ENCODE results near the gene ALCAM.
A peak's percentile ranks its signal among the peaks of the same experiment; 100 is the strongest.

Gene ALCAM

DNA sequence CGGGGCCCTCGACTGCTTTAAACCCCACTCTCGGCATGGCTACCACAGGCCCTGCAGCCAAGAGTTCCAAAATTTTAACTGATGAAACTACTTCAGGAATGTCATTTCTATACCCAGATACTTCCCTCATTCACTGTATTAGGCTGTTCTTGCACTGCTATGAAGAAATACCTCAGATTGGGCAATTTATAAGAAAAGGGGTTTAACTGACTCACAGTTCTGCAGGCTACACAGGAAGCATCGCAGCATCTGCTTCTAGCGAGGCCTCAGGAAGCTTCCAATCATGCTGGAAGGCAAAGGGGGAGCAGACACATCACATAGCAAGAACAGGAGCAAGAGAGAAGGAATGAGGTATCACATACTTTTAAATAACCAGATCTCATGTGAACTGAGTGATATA, 21.6 kb upstream of the ALCAM start:
- no peak overlapping the region for H3K9ac ChIP-seq (ENCODE audit: low read length)
- H3K4me1 ChIP-seq (ENCODE audit: control insufficient read depth, low read depth, low read length): no peaks in the 10 kb centered on the region
- H3K27ac ChIP-seq (ENCODE audit: low read length): no peak overlapping the region
- H3K4me3 ChIP-seq (ENCODE audit: low read length): no peak overlapping the region
- H3K9me3 ChIP-seq (ENCODE audit: control insufficient read depth, low read depth, low read length): no peaks in the 10 kb centered on the region
- H3K27me3 ChIP-seq (ENCODE audit: control insufficient read depth, insufficient read depth, low read length): no peaks in the 10 kb centered on the region
- no peaks in the 10 kb centered on the region for H3K36me3 ChIP-seq (ENCODE audit: control insufficient read depth, low read depth, low read length)

DNA sequence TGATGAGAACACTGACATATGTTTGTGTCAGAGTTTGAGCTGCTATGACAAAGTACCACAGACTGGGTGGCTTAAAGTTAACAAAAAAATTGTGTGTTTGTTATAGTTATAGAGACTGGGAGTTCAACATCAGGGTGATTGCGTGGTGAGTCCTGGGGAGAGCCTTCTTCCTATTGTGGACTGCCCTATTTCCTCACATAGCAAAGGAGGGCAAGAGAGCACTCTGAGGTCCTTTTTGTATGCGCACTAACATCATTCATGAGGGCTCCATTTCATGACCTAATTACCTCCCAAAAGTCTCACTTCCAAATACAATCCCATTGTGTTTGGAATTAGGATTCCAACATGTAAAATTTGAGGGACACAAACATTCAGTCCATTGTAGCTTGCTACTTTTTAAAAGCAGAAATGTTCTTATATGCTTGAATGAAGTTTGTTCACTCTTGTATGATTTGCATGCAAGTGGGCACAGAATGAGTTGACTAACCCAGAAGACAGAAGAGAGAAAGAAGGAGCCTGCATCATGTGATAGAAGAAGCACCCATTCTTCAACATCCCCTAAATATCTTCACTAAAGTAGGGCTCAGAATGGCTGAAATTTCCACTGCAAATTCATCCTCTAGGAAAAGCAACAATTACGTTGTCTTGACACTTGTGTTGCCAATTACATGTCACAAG, 18.9 kb upstream of the ALCAM start:
- Histone ChIP-seq H3K9ac (ENCODE audit: low read length) (no peak overlapping the region), H3K36me3 (ENCODE audit: control insufficient read depth, low read depth, low read length) (no peaks in the 10 kb centered on the region)

DNA sequence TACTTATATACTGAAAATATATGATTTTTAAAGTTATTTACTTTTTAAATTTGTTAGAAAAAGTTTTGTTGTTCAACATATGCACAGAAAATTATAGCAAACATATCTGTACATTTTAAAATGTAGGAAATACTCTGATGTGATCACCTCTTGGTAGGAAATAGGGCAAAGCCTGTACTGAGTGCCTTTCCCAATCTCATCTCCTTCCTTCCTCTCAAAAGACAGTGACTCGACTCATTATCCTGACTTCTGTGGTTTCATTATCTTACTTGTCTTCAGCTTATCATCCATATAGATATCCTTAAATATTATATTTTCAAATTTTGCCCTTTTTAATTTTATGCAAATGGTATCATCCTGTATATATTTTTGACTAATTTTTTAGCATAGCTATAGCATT, 18.4 kb upstream of the ALCAM start:
- Histone ChIP-seq H3K4me1 (ENCODE audit: control insufficient read depth, low read depth, low read length) (no peaks in the 10 kb centered on the region), H3K9ac (ENCODE audit: low read length) (no peak overlapping the region), H3K36me3 (ENCODE audit: control insufficient read depth, low read depth, low read length) (no peaks in the 10 kb centered on the region), H3K27me3 (ENCODE audit: control insufficient read depth, insufficient read depth, low read length) (peaks cover 6% of the 10 kb centered on the region), H3K27ac (ENCODE audit: low read length) (no peak overlapping the region), H3K4me3 (ENCODE audit: low read length) (no peak overlapping the region), H3K9me3 (ENCODE audit: control insufficient read depth, low read depth, low read length) (no peaks in the 10 kb centered on the region)

More for the DNA sequence above, 18.9 kb upstream of the ALCAM start:
- no peak overlapping the region for H3K27ac ChIP-seq (ENCODE audit: low read length)
- no peaks in the 10 kb centered on the region for H3K9me3 ChIP-seq (ENCODE audit: control insufficient read depth, low read depth, low read length)
- no peak overlapping the region for H3K4me3 ChIP-seq (ENCODE audit: low read length)
- H3K27me3 ChIP-seq (ENCODE audit: control insufficient read depth, insufficient read depth, low read length): peaks cover under 1% of the 10 kb centered on the region
- H3K4me1 ChIP-seq (ENCODE audit: control insufficient read depth, low read depth, low read length): no peaks in the 10 kb centered on the region

DNA sequence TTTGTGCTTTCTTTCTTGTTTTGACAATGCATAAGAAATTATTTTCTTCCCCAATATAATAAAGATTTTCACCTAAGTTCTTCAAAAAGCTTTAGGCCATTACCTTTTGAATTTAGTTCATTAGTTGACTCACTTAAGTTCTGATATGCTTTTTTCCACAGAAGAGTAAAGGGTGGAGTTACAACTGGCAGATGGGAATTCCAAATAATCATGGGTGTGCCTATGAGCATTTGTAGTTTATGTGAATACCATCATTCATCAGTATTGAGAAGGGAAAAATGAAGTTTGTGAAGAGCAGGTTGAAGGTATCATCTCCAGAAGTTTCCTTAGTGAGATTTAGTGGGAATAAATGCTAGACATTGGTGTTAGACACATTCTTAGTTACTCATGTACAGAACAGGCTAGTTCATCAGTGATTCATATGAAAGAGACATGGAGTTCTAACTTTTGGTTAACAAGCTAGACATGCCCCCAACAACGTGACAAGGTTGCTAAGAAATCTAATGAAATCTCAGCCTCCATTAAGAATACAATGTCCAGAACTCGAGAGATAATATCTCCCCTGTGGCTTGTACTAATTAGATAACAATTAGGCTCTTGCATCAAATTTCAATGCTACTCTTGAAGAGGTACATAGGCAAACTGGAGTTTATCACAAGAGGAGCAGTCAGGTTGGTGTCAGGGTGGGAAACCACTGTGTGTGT, 16.9 kb upstream of the ALCAM start:
- Histone ChIP-seq H3K9me3 (ENCODE audit: control insufficient read depth, low read depth, low read length) (no peaks in the 10 kb centered on the region), H3K4me1 (ENCODE audit: control insufficient read depth, low read depth, low read length) (peaks cover 3% of the 10 kb centered on the region), H3K4me3 (ENCODE audit: low read length) (no peak overlapping the region), H3K36me3 (ENCODE audit: control insufficient read depth, low read depth, low read length) (no peaks in the 10 kb centered on the region), H3K27ac (ENCODE audit: low read length) (no peak overlapping the region), H3K27me3 (ENCODE audit: control insufficient read depth, insufficient read depth, low read length) (peaks cover 12% of the 10 kb centered on the region), H3K9ac (ENCODE audit: low read length) (no peak overlapping the region)

DNA sequence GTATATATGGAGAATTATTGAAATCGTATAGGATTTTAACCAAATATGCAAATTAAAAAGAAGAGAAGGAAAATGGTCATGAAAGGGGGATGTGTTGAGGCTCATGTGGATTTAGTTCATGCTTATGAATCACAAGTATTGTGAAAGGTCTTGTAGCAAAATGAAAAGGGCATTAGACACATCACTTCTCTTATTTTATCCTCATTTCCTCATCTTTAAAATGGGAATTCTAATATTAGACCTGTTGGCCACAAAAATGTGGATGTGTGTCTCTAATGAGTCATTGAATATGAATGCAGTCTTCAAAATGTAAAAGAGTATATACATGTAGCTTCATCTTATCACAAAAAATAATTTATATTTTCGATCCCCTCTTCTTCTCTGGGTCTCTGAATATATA, 14.9 kb upstream of the ALCAM start:
- H3K27ac ChIP-seq (ENCODE audit: low read length): no peak overlapping the region
- H3K27me3 ChIP-seq (ENCODE audit: control insufficient read depth, insufficient read depth, low read length): peaks cover 13% of the 10 kb centered on the region
- no peak overlapping the region for H3K4me3 ChIP-seq (ENCODE audit: low read length)
- H3K9ac ChIP-seq (ENCODE audit: low read length): no peak overlapping the region
- H3K9me3 ChIP-seq (ENCODE audit: control insufficient read depth, low read depth, low read length): no peaks in the 10 kb centered on the region
- H3K36me3 ChIP-seq (ENCODE audit: control insufficient read depth, low read depth, low read length): no peaks in the 10 kb centered on the region
- peaks cover 4% of the 10 kb centered on the region for H3K4me1 ChIP-seq (ENCODE audit: control insufficient read depth, low read depth, low read length)

DNA sequence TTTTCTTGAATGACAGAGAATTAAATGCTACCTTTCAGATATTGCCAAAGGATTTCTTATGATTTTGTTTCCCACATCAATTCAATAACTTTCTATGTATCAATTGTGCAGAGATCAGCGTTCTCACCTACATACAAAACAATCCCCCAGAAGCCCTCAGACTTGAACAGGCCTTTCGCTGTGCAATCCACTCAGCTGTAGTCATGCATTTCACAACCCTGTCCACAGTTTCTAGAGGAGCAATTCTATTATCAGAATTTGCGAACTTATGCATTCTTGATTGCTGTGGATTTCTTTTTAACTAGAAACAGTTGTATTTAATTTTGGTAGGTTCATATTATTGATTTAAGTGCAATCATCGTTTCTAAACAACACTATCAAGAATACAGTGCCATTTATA, 13.7 kb upstream of the ALCAM start:
- Histone ChIP-seq H3K9me3 (ENCODE audit: control insufficient read depth, low read depth, low read length) (no peaks in the 10 kb centered on the region), H3K27me3 (ENCODE audit: control insufficient read depth, insufficient read depth, low read length) (peaks cover 13% of the 10 kb centered on the region), H3K36me3 (ENCODE audit: control insufficient read depth, low read depth, low read length) (no peaks in the 10 kb centered on the region), H3K4me1 (ENCODE audit: control insufficient read depth, low read depth, low read length) (peaks cover 4% of the 10 kb centered on the region), H3K27ac (ENCODE audit: low read length) (no peak overlapping the region), H3K4me3 (ENCODE audit: low read length) (no peak overlapping the region), H3K9ac (ENCODE audit: low read length) (no peak overlapping the region)

DNA sequence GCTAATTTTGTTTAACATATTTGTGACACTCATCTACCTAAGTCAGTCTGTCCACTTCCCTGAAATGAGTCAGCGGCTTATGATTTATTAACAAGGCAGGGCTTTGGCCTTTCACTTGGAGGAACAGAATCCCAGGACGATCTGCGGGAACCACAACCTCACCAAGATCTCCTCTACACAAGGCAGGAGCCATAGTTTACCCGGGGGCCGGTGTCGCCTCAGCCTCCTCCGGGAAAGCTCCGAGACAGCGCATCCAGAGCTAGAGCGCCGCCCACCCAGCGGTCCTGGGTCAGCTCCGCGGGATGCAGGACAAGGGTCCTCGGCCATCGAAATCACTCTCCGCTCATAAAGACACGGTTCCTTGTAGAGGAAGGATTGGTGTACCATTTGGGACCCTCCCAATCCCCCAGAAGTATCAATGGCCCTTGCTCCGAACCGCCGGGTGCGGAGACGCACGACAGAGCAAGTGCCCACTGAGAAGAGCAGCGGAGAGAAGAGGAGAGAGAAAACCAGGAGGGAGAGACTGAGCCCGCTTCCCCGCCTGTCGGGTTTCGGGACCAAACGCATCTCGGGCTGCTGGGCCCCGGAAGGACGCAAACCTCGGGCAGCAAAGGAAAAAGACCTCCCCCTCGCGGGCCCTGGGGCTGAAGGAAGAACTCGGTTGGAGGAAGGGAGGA, 13.1 kb upstream of the ALCAM start:
- no peaks in the 10 kb centered on the region for H3K9me3 ChIP-seq (ENCODE audit: control insufficient read depth, low read depth, low read length)
- peaks cover 4% of the 10 kb centered on the region for H3K4me1 ChIP-seq (ENCODE audit: control insufficient read depth, low read depth, low read length)
- no peaks in the 10 kb centered on the region for H3K36me3 ChIP-seq (ENCODE audit: control insufficient read depth, low read depth, low read length)
- peak overlapping the region; percentile 60 for H3K4me3 ChIP-seq (ENCODE audit: low read length)
- H3K27me3 ChIP-seq (ENCODE audit: control insufficient read depth, insufficient read depth, low read length): peaks cover 13% of the 10 kb centered on the region
- no peak overlapping the region for H3K9ac ChIP-seq (ENCODE audit: low read length)
- H3K27ac ChIP-seq (ENCODE audit: low read length): no peak overlapping the region

DNA sequence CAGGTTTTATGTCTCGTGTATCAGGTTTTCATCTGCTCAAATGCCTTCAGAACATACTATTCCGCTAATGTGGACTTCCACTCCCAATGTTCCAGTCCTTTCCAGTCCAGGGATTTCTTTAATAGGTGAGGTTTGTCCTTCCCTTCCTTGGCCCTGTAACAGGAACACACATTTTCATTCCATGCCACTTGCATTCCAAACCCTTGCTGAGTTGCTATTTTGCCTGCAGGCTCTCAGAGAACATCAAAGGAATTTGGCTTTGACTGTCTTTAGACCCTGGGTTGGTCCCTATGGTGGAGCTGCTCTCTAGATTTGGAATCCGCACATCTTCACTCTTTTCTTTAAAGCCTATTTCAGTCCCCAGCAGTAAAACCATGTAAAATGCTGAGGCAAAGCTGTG, 12.3 kb upstream of the ALCAM start:
- Histone ChIP-seq H3K27ac (ENCODE audit: low read length) (no peak overlapping the region), H3K9ac (ENCODE audit: low read length) (no peak overlapping the region), H3K27me3 (ENCODE audit: control insufficient read depth, insufficient read depth, low read length) (peaks cover 13% of the 10 kb centered on the region), H3K4me1 (ENCODE audit: control insufficient read depth, low read depth, low read length) (peaks cover 4% of the 10 kb centered on the region), H3K36me3 (ENCODE audit: control insufficient read depth, low read depth, low read length) (no peaks in the 10 kb centered on the region), H3K4me3 (ENCODE audit: low read length) (peak overlapping the region; percentile 60), H3K9me3 (ENCODE audit: control insufficient read depth, low read depth, low read length) (no peaks in the 10 kb centered on the region)

DNA sequence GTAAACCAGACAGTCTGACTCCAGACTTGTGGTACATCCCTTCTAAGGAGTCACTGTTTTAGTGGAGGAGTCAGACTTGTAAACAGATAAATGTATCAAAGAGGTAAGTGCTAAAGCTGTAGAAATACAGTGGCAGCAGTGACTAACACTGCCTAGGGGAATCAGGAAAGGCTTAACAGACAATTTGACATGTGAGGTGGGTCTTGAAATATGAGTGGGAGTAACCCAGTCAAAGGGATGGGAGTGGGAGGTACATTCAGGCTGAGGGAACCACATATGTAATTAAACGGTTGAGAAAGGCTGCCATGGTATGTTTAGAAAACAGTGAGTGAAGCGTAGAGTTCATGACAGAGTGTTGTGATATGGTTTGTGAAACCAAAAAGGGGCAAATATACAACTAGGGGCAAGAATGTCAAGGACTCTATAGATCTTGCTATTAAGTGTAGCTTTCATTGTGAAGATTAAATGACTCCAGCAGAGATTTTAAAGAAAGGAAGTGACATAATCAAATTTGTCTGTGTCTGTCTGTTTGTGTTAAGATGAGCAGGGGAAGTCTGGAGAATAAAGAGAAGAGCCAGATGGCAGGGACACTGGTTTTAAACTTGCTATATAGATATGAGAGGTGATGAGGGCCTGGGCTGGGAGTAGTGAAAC, 11.2 kb upstream of the ALCAM start:
- Histone ChIP-seq H3K4me1 (ENCODE audit: control insufficient read depth, low read depth, low read length) (peaks cover 4% of the 10 kb centered on the region), H3K9ac (ENCODE audit: low read length) (no peak overlapping the region), H3K27ac (ENCODE audit: low read length) (no peak overlapping the region), H3K27me3 (ENCODE audit: control insufficient read depth, insufficient read depth, low read length) (peaks cover 13% of the 10 kb centered on the region), H3K4me3 (ENCODE audit: low read length) (no peak overlapping the region), H3K9me3 (ENCODE audit: control insufficient read depth, low read depth, low read length) (no peaks in the 10 kb centered on the region), H3K36me3 (ENCODE audit: control insufficient read depth, low read depth, low read length) (no peaks in the 10 kb centered on the region)

DNA sequence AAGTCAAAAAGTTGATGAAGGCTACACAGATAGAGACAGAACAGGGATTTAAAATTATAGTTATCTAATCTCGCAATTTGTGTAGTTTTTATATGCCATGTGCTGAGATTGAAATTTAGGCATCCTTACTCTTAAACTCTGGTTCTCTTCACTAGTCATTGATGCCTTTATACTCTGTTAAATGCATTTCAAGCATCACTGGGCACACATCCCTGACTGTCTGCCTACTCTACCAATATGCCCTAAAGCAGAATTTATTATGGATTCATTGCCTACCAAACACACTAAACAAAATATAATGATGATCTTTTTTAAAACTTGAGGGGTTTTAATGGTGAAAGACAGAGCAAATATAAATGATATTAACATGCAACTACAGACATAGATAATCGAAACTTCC, 10.3 kb upstream of the ALCAM start:
- Histone ChIP-seq H3K4me1 (ENCODE audit: control insufficient read depth, low read depth, low read length) (peaks cover 4% of the 10 kb centered on the region), H3K9ac (ENCODE audit: low read length) (no peak overlapping the region), H3K4me3 (ENCODE audit: low read length) (no peak overlapping the region), H3K9me3 (ENCODE audit: control insufficient read depth, low read depth, low read length) (no peaks in the 10 kb centered on the region), H3K27me3 (ENCODE audit: control insufficient read depth, insufficient read depth, low read length) (peaks cover 13% of the 10 kb centered on the region), H3K27ac (ENCODE audit: low read length) (no peak overlapping the region), H3K36me3 (ENCODE audit: control insufficient read depth, low read depth, low read length) (no peaks in the 10 kb centered on the region)

DNA sequence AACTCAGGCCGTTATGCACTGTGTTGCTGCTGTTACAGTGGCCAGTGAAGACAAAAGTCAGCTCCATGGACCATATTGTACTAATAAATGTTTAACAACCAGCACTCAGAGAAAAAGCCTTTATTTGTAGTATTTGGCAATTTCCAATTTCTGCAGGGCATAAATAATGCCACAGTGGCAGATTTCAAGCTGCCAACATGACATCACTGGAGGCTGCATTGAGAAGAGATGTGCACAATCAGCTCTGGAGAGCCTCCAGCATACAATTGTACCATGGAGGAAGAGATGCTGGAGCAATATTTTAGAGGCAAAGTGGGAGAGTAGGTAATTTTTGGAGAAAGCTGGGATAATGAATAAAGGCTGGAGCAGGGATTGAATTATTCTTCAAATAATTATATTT, 9.7 kb upstream of the ALCAM start:
- Histone ChIP-seq H3K4me1 (ENCODE audit: control insufficient read depth, low read depth, low read length) (peaks cover 4% of the 10 kb centered on the region), H3K36me3 (ENCODE audit: control insufficient read depth, low read depth, low read length) (no peaks in the 10 kb centered on the region), H3K27me3 (ENCODE audit: control insufficient read depth, insufficient read depth, low read length) (peaks cover 13% of the 10 kb centered on the region), H3K9ac (ENCODE audit: low read length) (no peak overlapping the region), H3K9me3 (ENCODE audit: control insufficient read depth, low read depth, low read length) (no peaks in the 10 kb centered on the region), H3K4me3 (ENCODE audit: low read length) (no peak overlapping the region), H3K27ac (ENCODE audit: low read length) (no peak overlapping the region)
